Uterus (tissue), 4 donors: ENCODE data around the gene HSPA1L. TPM values are rescaled to one million over a fixed set of nuclear protein-coding genes. Genes with fewer than 3 reads are reported as not detected.
"Not testable (repeated sequence)": the region's sequence is repeated elsewhere in the genome, so short reads cannot be mapped to it uniquely, and the experiment has no call there.

Experiments
- DNase-seq, 2 donors: peaks; one replicate each; pipeline ENCODE4 v3.0.0-alpha.2; 2019 to 2020
- H3K27ac ChIP-seq, 2 donors: fragments of 200-600 bp; sonication (generic); 1 replicate in 1 of 2; 2 replicates in 1 of 2; pipeline ENCODE4 v1.5.1; 2016 to 2018
- H3K27me3 ChIP-seq, 2 donors: fragments of 200-600 bp; sonication (generic); one replicate each; pipeline ENCODE4 v1.5.1; 2018 to 2019; ENCODE audit warnings: control low read depth in 1 of 2
- H3K36me3 ChIP-seq, 2 donors: fragments of 200-600 bp; sonication (generic); one replicate each; pipeline ENCODE4 v1.5.1; 2019; ENCODE audit warnings: control low read depth in 1 of 2
- H3K4me1 ChIP-seq, 2 donors: fragments of 200-600 bp; sonication (generic); one replicate each; pipeline ENCODE4 v1.5.1; 2018 to 2019; ENCODE audit warnings: control low read depth in 1 of 2
- H3K4me3 ChIP-seq, 2 donors: fragments of 200-600 bp; sonication (generic); 1 replicate in 1 of 2; 2 replicates in 1 of 2; pipeline ENCODE4 v1.5.1; 2018 to 2019; ENCODE audit warnings: mild to moderate bottlenecking in 1 of 2
- H3K9me3 ChIP-seq, 2 donors: fragments of 200-600 bp; sonication (generic); one replicate each; pipeline ENCODE4 v1.5.1; 2019; ENCODE audit warnings: control low read depth in 1 of 2
- CTCF ChIP-seq, 4 experiments: fragments of 200-600 bp in 2 of 4; fragments of 450-650 bp in 2 of 4; sonication (generic) in 2 of 4; IDR thresholded peaks; one replicate each; pipeline ENCODE4 v1.5.1; 2016 to 2019; ENCODE audit warnings: antibody characterized with exemption in 4 of 4, mild to moderate bottlenecking in 2 of 4, moderate library complexity in 1 of 4
- POLR2A ChIP-seq, 2 donors: fragments of 450-650 bp; IDR thresholded peaks; one replicate each; pipeline ENCODE4 v1.6.1; 2016; ENCODE audit warnings: antibody characterized with exemption in 2 of 2, mild to moderate bottlenecking in 1 of 2, moderate library complexity in 1 of 2
- intact Hi-C: fragments of 100-400 bp; cut with DNase I; formaldehyde crosslinking; loops from one replicate; pipeline ENCODE4 v1.15.1; 2023; ENCODE audit warnings: low total_unique reads
- total RNA-seq, 4 donors: library from RNA; depleted of rRNA in 3 of 4; stranded (reverse); fragments of >200 nt in 3 of 4; gene quantifications; one replicate each; pipeline versions ENCODE4 v1.1.0 to v1.2.4, GENCODE V29; 2014 to 2023
- donor health status: DM: yes; HTN: yes; CAD: no.

The HSPA1L gene
- total RNA-seq, 4 donors from 2014 or later: 0.59 to 4.6 (median 2.3) TPM

- Histone ChIP-seq H3K36me3 (no peaks in the 10 kb centered on the region), H3K9me3 (no peaks in the 10 kb centered on the region), H3K27ac (no peak overlapping the region), H3K4me1 (peaks cover 0 to 4% of the 10 kb centered on the region in 2 donors), H3K27me3 (no peaks in the 10 kb centered on the region), H3K4me3 (no peak overlapping the region)
- no peak for TF ChIP-seq CTCF (IDR thresholded peaks at IDR 0.05)
- no peak for DNase-seq
- intact Hi-C loops: no loop called here
Observed at GRCh38 chr6:31861150-31861549, 46.1 kb upstream of the HSPA1L start.

DNA sequence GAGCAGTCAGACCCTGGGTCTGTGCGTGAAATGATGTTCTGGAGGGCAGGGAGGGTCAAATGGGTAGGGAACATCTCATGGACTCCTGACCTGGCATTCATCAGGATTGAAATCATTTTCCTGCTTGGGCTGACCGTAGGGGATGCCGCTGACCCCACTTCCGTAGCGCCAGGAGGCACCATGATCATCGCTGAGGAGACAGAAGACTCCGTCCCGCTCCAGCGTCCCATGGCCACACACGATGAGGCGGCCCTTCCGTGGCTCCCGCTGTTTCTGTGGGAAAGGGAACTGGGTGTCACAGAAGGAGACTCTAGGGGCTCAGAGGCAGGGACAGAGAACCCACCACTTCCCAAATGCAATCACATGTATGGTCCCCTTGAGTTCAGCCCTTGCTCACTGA is 45.3 kb upstream of the HSPA1L start:
- Histone ChIP-seq H3K4me1 (peaks cover 0 to 4% of the 10 kb centered on the region in 2 donors), H3K9me3 (no peaks in the 10 kb centered on the region), H3K27ac (no peak overlapping the region), H3K36me3 (no peaks in the 10 kb centered on the region), H3K27me3 (no peaks in the 10 kb centered on the region), H3K4me3 (no peak overlapping the region)
- no peak for TF ChIP-seq POLR2A (IDR thresholded peaks at IDR 0.05)
- TF ChIP-seq CTCF (IDR thresholded peaks at IDR 0.05): no peak
- DNase-seq: no peak
- intact Hi-C loops: no loop called here

GRCh38 chr6:31859923-31860322 is 44.8 kb upstream of the HSPA1L start:
- Histone ChIP-seq H3K4me3 (no peak overlapping the region), H3K27ac (no peak overlapping the region), H3K36me3 (no peaks in the 10 kb centered on the region), H3K27me3 (no peaks in the 10 kb centered on the region), H3K9me3 (no peaks in the 10 kb centered on the region), H3K4me1 (peaks cover 0 to 4% of the 10 kb centered on the region in 2 donors)
- DNase-seq: no peak
- no peak for TF ChIP-seq CTCF (IDR thresholded peaks at IDR 0.05)
- no peak for TF ChIP-seq POLR2A (IDR thresholded peaks at IDR 0.05)
- intact Hi-C loops: no loop called here

- Histone ChIP-seq H3K27me3 (no peaks in the 10 kb centered on the region), H3K4me3 (no peak overlapping the region), H3K4me1 (peaks cover 0 to 4% of the 10 kb centered on the region in 2 donors), H3K9me3 (no peaks in the 10 kb centered on the region), H3K36me3 (no peaks in the 10 kb centered on the region), H3K27ac (no peak overlapping the region)
- intact Hi-C loops: no loop called here
- no peak for DNase-seq
- TF ChIP-seq POLR2A (IDR thresholded peaks at IDR 0.05): no peak
- TF ChIP-seq CTCF (IDR thresholded peaks at IDR 0.05): no peak
Observed at GRCh38 chr6:31858707-31859106, 43.6 kb upstream of the HSPA1L start.

DNA sequence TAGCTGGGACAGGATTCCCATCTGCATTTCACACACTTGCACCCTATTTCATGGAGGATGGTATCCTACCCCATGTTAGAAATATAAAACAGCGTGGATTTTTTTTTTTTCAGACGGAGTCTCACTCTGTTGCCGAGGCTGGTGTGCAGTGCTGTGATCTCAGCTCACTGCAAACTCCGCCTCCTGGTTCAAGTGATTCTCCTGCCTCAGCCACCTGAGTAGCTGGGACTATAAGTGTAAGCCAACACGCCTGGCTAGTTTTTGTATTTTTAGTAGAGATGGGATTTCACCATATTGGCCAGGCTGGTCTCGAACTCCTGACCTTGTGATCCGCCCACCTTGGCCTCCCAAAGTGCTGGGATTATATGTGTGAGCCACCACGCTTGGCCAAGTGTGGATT is 42.7 kb upstream of the HSPA1L start:
- H3K36me3 ChIP-seq, intact Hi-C loops, H3K4me3 ChIP-seq, H3K4me1 ChIP-seq, H3K9me3 ChIP-seq, H3K27ac ChIP-seq, DNase-seq, H3K27me3 ChIP-seq: not testable (repeated sequence)

DNA sequence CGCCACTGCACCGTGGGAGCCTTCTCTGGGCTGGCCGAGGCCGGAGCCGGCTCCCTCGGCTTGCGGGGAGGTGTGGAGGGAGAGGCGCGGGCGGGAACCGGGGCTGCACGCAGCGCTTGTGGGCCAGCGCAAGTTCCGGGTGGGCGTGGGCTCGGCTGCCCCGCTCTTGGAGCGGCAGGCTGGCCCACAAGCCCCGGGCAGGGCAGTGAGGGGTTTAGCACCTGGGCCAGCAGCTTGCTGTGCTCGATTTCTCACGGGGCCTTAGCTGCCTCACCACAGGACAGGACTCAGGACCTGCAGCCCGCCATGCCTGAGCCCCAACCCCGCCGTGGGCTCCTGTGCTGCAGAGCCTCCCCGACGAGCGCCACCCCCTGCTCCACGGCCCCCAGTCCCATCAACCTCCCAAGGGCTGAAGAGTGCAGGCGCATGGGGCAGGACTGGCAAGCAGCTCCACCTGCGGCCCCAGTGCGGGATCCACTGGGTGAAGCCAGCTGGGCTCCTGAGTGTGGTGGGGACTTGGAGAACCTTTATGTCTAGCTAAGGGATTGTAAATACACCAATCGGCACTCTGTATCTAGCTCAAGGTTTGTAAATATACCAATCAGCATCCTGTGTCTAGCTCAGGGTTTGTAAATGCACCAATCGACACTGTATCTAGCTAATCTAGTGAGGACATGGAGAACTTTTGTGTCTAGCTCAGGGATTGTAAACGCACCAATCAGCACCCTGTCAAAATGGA is 37.1 kb upstream of the HSPA1L start:
- H3K4me3 ChIP-seq, DNase-seq, H3K27ac ChIP-seq, H3K9me3 ChIP-seq, H3K36me3 ChIP-seq, H3K27me3 ChIP-seq, H3K4me1 ChIP-seq, intact Hi-C loops: not testable (repeated sequence)
